Loucy (cell line): ENCODE measurements around the gene MYH15.

Experiments used
- CTCF ChIP-seq: fragments of 200-600 bp; sonication (generic); conservative IDR thresholded peaks from 2 replicates; pipeline ENCODE4 v1.5.1; 2014; ENCODE audit warnings: mild to moderate bottlenecking, antibody characterized with exemption, low read length
- EZH2phosphoT487 ChIP-seq: fragments of 200-600 bp; IDR thresholded peaks from 2 replicates; pipeline ENCODE4 v1.6.1; 2018; ENCODE audit warnings: antibody characterized with exemption, mild to moderate bottlenecking, moderate library complexity, borderline replicate concordance

GRCh38 chr3:108428586-108428985 is 81.8 kb downstream of the MYH15 start:
- TF ChIP-seq CTCF (no peak), EZH2phosphoT487 (no peak)
